Kidney (tissue), 14 donors: ENCODE results near the gene LRCH3. TPM values are rescaled to one million over a fixed set of nuclear protein-coding genes. Genes with fewer than 3 reads are reported as not detected.

Experiments used
- DNase-seq, 5 donors: peaks; one replicate each; pipeline ENCODE4 v3.0.0-alpha.2; 2013 to 2020
- FAIRE-seq: peaks from 2 replicates; lab custom pipeline; 2012; peaks lifted over from hg19 to GRCh38; lab: Jason Lieb, UNC
- H3K27ac ChIP-seq, 2 donors: one replicate each; pipeline ENCODE4 v1.7.0; 2013; ENCODE audit warnings: low read depth in 2 of 2, low read length in 2 of 2, inconsistent platforms in 1 of 2
- H3K27me3 ChIP-seq: one replicate; pipeline ENCODE4 v1.7.1; 2013; ENCODE audit warnings: low read length, inconsistent platforms; ENCODE audit not compliant: control insufficient read depth, insufficient read depth
- H3K36me3 ChIP-seq, 3 donors: one replicate each; pipeline versions ENCODE4 v1.7.0 to v1.7.1; 2013; ENCODE audit warnings: low read length in 3 of 3, control low read depth in 1 of 3, inconsistent platforms in 1 of 3; ENCODE audit not compliant: insufficient read depth in 3 of 3, control insufficient read depth in 2 of 3
- H3K4me1 ChIP-seq, 3 donors: one replicate each; pipeline versions ENCODE4 v1.7.0 to v1.7.1; 2013; ENCODE audit warnings: low read length in 3 of 3, inconsistent platforms in 1 of 3, low read depth in 1 of 3; ENCODE audit not compliant: control insufficient read depth in 2 of 3, insufficient read depth in 2 of 3
- H3K4me3 ChIP-seq, 3 donors: one replicate each; pipeline versions ENCODE4 v1.7.0 to v1.8.1; 2013; ENCODE audit warnings: low read length in 3 of 3, control low read depth in 1 of 3, inconsistent platforms in 1 of 3
- H3K9ac ChIP-seq, 3 donors: one replicate each; pipeline versions ENCODE4 v1.7.0 to v1.7.1; 2013; ENCODE audit warnings: low read length in 3 of 3, control low read depth in 1 of 3, inconsistent platforms in 1 of 3
- H3K9me3 ChIP-seq, 3 donors: one replicate each; pipeline versions ENCODE4 v1.7.0 to v1.7.1; 2013; ENCODE audit warnings: low read length in 3 of 3, control low read depth in 1 of 3, inconsistent platforms in 1 of 3; ENCODE audit not compliant: control insufficient read depth in 2 of 3, insufficient read depth in 1 of 3
- intact Hi-C: fragments of 100-400 bp; cut with DNase I; formaldehyde crosslinking; loops from one replicate; pipeline ENCODE4 v1.11.1; 2022
- polyA plus RNA-seq: library from polyadenylated mRNA; stranded (reverse); fragments of 350-450 nt; fragmentation: Illumina TruSeq; extraction: RNeasy Lipid Tissue Mini Kit (QIAGEN cat#74804); gene quantifications from one replicate; pipeline ENCODE4 v1.2.3, GENCODE V29; 2014; ENCODE audit warnings: low read depth, low replicate concordance; ENCODE audit not compliant: insufficient read depth
- total RNA-seq: library from RNA; stranded (reverse); fragmentation: NEBNext Ultra II Directional; extraction: Animal tissue kit (Norgen Biotek cat#: 25700); gene quantifications from one replicate; pipeline ENCODE4 v1.2.1, GENCODE V29; 2021
- TF ChIP-seq, protein P1 (sequence below): IDR thresholded peaks from 3 replicates; pipeline ENCODE4 v1.5.1; 2012; ENCODE audit warnings: mild to moderate bottlenecking, moderate library complexity, borderline replicate concordance; ENCODE audit not compliant: insufficient read depth; ENCODE audit errors: extremely low read depth
- donor health status: control.
- donor health status: control.
- donor health status: control.
- donor health status: control.
- donor health status: control.
- donor health status: DM: yes; HTN: yes; CAD: no.
- donor health status: Normal renal cell carcinoma (clear cell type).

LRCH3 gene
- total and polyA plus RNA-seq, 2 donors from 2014 or later = 11.6 to 52.0 TPM

DNA sequence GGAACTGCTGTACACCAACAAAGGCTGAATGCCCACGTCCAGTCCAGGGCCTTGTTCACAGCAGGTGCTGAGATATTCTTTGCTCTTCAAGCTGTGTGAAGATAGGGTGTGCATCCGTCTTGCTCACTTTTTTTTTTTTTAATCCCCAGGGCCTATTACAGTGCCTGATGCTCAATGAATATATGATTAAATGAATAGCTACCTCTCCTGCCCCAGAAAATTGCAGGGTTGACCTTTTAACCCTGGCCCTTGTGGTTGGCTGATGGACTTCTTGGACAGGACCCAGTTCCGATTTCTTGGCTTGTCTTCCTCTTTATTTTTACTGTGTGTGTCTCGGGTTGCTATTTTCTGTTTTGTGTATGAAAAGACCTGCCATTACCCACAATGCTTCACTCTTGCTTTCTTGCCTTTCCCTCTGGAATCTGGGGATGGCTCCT is 44.2 kb upstream of the LRCH3 start:
- intact Hi-C loops = no loop called here
- TF ChIP-seq, protein P1, sequence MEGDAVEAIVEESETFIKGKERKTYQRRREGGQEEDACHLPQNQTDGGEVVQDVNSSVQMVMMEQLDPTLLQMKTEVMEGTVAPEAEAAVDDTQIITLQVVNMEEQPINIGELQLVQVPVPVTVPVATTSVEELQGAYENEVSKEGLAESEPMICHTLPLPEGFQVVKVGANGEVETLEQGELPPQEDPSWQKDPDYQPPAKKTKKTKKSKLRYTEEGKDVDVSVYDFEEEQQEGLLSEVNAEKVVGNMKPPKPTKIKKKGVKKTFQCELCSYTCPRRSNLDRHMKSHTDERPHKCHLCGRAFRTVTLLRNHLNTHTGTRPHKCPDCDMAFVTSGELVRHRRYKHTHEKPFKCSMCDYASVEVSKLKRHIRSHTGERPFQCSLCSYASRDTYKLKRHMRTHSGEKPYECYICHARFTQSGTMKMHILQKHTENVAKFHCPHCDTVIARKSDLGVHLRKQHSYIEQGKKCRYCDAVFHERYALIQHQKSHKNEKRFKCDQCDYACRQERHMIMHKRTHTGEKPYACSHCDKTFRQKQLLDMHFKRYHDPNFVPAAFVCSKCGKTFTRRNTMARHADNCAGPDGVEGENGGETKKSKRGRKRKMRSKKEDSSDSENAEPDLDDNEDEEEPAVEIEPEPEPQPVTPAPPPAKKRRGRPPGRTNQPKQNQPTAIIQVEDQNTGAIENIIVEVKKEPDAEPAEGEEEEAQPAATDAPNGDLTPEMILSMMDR = no peak
- Histone ChIP-seq H3K4me3 (no peak overlapping the region), H3K36me3 (no peaks in the 10 kb centered on the region), H3K4me1 (peaks cover 0 to 4% (median 0%) of the 10 kb centered on the region in 3 donors), H3K27ac (no peak overlapping the region), H3K27me3 (no peaks in the 10 kb centered on the region), H3K9me3 (no peaks in the 10 kb centered on the region), H3K9ac (no peak overlapping the region)
- FAIRE-seq = no peak
- no peak for DNase-seq

DNA sequence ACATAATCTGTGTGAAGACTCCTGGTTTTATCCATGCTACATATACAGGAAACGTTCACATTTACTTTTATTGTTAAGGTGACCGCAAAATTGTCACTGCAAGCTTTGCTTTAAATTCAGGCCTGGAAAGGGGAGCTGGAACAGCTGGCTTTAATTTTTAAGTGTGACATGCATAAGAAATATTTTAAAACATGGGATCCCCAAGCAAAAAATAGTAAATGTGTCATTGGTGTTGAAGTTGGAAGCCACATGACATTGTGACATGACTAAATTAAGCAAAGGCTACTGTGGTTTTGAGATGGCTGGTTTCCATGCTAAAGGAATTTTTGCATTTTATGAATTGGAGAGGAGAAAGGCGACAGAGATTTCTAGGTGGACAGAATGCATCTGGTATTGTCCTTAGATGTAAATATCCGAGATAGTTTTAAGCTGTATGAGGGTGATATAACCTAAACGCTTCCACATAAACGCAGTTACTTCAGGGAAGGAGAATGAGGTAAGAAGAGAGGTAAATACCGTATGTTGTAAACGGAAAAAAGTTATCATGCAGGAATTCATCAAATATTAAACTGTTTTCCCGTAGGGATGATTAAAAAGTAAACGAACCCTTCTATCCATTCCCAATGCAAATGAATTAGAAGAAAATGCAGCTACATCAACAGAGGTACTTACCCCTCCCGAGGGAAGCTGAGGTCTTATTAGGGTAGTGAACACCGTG is 42.3 kb upstream of the LRCH3 start:
- peak overlapping the region; percentile 21 to 76 (median 31) for H3K9ac ChIP-seq
- peak overlapping the region; percentile 78 to 95 (median 93) for H3K4me3 ChIP-seq
- H3K27ac ChIP-seq = peak overlapping the region; percentile 93 to 97
- H3K27me3 ChIP-seq = no peaks in the 10 kb centered on the region
- FAIRE-seq (no peak), DNase-seq (peak in 2 of 5 donors; percentile 19 to 33)
- TF ChIP-seq, protein P1 = no peak
- H3K9me3 ChIP-seq = no peaks in the 10 kb centered on the region
- peaks cover 0 to 8% (median 0%) of the 10 kb centered on the region in 3 donors for H3K4me1 ChIP-seq
- H3K36me3 ChIP-seq = no peaks in the 10 kb centered on the region
- intact Hi-C loops = no loop called here

DNA sequence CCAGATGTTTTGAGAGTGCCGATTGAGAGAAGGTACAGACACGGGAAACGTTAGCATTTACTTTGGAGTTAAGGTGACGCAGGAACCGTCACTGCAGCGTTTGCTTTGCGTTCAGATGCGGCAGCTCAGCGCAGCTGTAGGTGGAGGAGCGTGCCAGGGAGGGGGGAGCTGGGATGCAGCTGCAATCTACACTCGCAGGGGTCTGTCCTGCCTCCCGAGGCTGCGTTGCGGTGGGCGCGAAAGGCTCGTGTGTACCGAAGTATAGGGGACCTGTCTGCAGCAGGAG is 41.8 kb upstream of the LRCH3 start:
- H3K4me3 ChIP-seq = peak overlapping the region; percentile 78 to 95 (median 93)
- no peaks in the 10 kb centered on the region for H3K9me3 ChIP-seq
- DNase-seq (no peak), FAIRE-seq (no peak)
- H3K9ac ChIP-seq = peak overlapping the region; percentile 21 to 76 (median 31)
- peaks cover 0 to 8% (median 0%) of the 10 kb centered on the region in 3 donors for H3K4me1 ChIP-seq
- intact Hi-C loops = no loop called here
- no peaks in the 10 kb centered on the region for H3K27me3 ChIP-seq
- H3K36me3 ChIP-seq = no peaks in the 10 kb centered on the region
- peak overlapping the region; percentile 93 to 97 for H3K27ac ChIP-seq
- TF ChIP-seq, protein P1 = no peak
